ENCODE data around the gene TK1.

DNA sequence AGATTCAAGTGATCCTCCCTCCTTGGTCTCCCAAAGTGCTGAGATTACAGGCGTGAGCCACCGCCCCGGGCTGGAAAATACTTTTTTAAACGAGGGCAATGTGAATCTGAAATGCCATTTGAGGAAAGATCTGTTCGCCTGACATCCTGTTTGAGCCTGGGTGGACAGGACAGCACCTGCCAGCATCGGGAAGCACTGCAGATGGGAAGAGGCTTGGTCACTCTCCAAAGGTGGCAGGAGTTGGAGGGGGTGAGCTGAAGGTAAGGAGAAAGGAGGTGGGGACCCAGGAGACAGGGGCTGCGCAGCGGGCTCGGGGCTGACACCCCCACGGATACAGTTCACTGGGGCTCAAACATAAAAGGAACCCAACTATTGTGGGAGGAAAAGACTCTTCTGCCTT is 23.3 kb upstream of the TK1 start:
- no peak for TF ChIP-seq GABPA (IDR thresholded peaks at IDR 0.05; ENCODE audit: low read depth)
- TF ChIP-seq, protein P1, sequence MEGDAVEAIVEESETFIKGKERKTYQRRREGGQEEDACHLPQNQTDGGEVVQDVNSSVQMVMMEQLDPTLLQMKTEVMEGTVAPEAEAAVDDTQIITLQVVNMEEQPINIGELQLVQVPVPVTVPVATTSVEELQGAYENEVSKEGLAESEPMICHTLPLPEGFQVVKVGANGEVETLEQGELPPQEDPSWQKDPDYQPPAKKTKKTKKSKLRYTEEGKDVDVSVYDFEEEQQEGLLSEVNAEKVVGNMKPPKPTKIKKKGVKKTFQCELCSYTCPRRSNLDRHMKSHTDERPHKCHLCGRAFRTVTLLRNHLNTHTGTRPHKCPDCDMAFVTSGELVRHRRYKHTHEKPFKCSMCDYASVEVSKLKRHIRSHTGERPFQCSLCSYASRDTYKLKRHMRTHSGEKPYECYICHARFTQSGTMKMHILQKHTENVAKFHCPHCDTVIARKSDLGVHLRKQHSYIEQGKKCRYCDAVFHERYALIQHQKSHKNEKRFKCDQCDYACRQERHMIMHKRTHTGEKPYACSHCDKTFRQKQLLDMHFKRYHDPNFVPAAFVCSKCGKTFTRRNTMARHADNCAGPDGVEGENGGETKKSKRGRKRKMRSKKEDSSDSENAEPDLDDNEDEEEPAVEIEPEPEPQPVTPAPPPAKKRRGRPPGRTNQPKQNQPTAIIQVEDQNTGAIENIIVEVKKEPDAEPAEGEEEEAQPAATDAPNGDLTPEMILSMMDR (IDR thresholded peaks at IDR 0.05; ENCODE audit: insufficient read depth, low read length) = no peak
- TF ChIP-seq, protein P2, sequence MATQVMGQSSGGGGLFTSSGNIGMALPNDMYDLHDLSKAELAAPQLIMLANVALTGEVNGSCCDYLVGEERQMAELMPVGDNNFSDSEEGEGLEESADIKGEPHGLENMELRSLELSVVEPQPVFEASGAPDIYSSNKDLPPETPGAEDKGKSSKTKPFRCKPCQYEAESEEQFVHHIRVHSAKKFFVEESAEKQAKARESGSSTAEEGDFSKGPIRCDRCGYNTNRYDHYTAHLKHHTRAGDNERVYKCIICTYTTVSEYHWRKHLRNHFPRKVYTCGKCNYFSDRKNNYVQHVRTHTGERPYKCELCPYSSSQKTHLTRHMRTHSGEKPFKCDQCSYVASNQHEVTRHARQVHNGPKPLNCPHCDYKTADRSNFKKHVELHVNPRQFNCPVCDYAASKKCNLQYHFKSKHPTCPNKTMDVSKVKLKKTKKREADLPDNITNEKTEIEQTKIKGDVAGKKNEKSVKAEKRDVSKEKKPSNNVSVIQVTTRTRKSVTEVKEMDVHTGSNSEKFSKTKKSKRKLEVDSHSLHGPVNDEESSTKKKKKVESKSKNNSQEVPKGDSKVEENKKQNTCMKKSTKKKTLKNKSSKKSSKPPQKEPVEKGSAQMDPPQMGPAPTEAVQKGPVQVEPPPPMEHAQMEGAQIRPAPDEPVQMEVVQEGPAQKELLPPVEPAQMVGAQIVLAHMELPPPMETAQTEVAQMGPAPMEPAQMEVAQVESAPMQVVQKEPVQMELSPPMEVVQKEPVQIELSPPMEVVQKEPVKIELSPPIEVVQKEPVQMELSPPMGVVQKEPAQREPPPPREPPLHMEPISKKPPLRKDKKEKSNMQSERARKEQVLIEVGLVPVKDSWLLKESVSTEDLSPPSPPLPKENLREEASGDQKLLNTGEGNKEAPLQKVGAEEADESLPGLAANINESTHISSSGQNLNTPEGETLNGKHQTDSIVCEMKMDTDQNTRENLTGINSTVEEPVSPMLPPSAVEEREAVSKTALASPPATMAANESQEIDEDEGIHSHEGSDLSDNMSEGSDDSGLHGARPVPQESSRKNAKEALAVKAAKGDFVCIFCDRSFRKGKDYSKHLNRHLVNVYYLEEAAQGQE (IDR thresholded peaks at IDR 0.05; ENCODE audit: insufficient replicate concordance, low read depth) = no peak
